H9 (cell line): ENCODE data around the gene TEX53. TPM values are rescaled to one million over a fixed set of nuclear protein-coding genes. Genes with fewer than 3 reads are reported as not detected.

Source experiments
- DNase-seq: peaks from one replicate; pipeline ENCODE4 v3.0.0-alpha.2; 2017
- H2AFZ ChIP-seq: one replicate; pipeline ENCODE4 v1.6.1; 2013; ENCODE audit warnings: mild to moderate bottlenecking, low read length, control low read depth, moderate library complexity
- H2AK5ac ChIP-seq: 2 replicates; pipeline ENCODE4 v1.6.1; 2013; ENCODE audit warnings: low read length, control low read depth, mixed read lengths; ENCODE audit not compliant: insufficient read length
- H2BK120ac ChIP-seq: one replicate; pipeline ENCODE4 v1.6.1; 2013; ENCODE audit warnings: low read depth, mild to moderate bottlenecking, low read length, control low read depth, inconsistent platforms; ENCODE audit not compliant: poor library complexity, severe bottlenecking
- H2BK12ac ChIP-seq: 2 replicates; pipeline ENCODE4 v1.6.1; 2013; ENCODE audit warnings: low read length, control low read depth, mixed read lengths, low read depth; ENCODE audit not compliant: insufficient read length
- H2BK15ac ChIP-seq: 2 replicates; pipeline ENCODE4 v1.6.1; 2013; ENCODE audit warnings: low read depth, low read length, control low read depth
- H2BK20ac ChIP-seq: one replicate; pipeline ENCODE4 v1.6.1; 2013; ENCODE audit warnings: low read depth, mild to moderate bottlenecking, low read length, control low read depth, inconsistent platforms; ENCODE audit not compliant: poor library complexity, severe bottlenecking
- H2BK5ac ChIP-seq: 2 replicates; pipeline ENCODE4 v1.6.1; 2013; ENCODE audit warnings: low read length, control low read depth, mixed read lengths; ENCODE audit not compliant: insufficient read length
- H3K14ac ChIP-seq: 2 replicates; pipeline ENCODE4 v1.6.1; 2013; ENCODE audit warnings: low read length, control low read depth; ENCODE audit not compliant: insufficient read depth
- H3K18ac ChIP-seq: 2 replicates; pipeline ENCODE4 v1.6.1; 2013; ENCODE audit warnings: low read depth, mild to moderate bottlenecking, mixed read lengths, low read length, control low read depth; ENCODE audit not compliant: insufficient read length
- H3K23ac ChIP-seq: 2 replicates; pipeline ENCODE4 v1.6.1; 2013; ENCODE audit warnings: low read length, control low read depth, mixed read lengths, low read depth; ENCODE audit not compliant: insufficient read length
- H3K23me2 ChIP-seq: 2 replicates; pipeline ENCODE4 v1.6.1; 2013; ENCODE audit warnings: low read depth, mild to moderate bottlenecking, mixed read lengths, low read length, control low read depth; ENCODE audit not compliant: insufficient read length, poor library complexity, severe bottlenecking
- H3K27ac ChIP-seq: 2 replicates; pipeline ENCODE4 v1.5.1; 2013; ENCODE audit warnings: low read length, control low read depth, mixed read lengths, low read depth; ENCODE audit not compliant: insufficient read length
- H3K27me3 ChIP-seq: 2 replicates; pipeline ENCODE4 v1.6.1; 2013; ENCODE audit warnings: low read length, control low read depth, inconsistent platforms; ENCODE audit not compliant: insufficient read depth
- H3K4ac ChIP-seq: 2 replicates; pipeline ENCODE4 v1.6.1; 2013; ENCODE audit warnings: low read depth, mild to moderate bottlenecking, control low read depth, inconsistent platforms, low read length, moderate library complexity
- H3K4me1 ChIP-seq: 2 replicates; pipeline ENCODE4 v1.6.1; 2013; ENCODE audit warnings: low read length, control low read depth, inconsistent platforms; ENCODE audit not compliant: insufficient read depth
- H3K4me2 ChIP-seq: 2 replicates; pipeline ENCODE4 v1.6.1; 2013; ENCODE audit warnings: low read length, control low read depth, mixed read lengths; ENCODE audit not compliant: insufficient read length, insufficient read depth
- H3K56ac ChIP-seq: 2 replicates; pipeline ENCODE4 v1.6.1; 2013; ENCODE audit warnings: low read depth, mild to moderate bottlenecking, mixed read lengths, low read length, control low read depth; ENCODE audit not compliant: insufficient read length
- H3K79me1 ChIP-seq: 2 replicates; pipeline ENCODE4 v1.6.1; 2013; ENCODE audit warnings: low read depth, mild to moderate bottlenecking, moderate library complexity, low read length, control low read depth, inconsistent platforms; ENCODE audit not compliant: insufficient read depth, poor library complexity, severe bottlenecking
- H3K79me2 ChIP-seq: 2 replicates; pipeline ENCODE4 v1.6.1; 2013; ENCODE audit warnings: low read length, control low read depth, inconsistent platforms; ENCODE audit not compliant: insufficient read depth
- H3K9ac ChIP-seq: 2 replicates; pipeline ENCODE4 v1.6.1; 2013; ENCODE audit warnings: low read length, control low read depth, mixed read lengths; ENCODE audit not compliant: insufficient read length; ENCODE audit errors: extremely low read depth
- H3K9me3 ChIP-seq: one replicate; pipeline ENCODE4 v1.6.1; 2013; ENCODE audit warnings: low read depth, low read length, inconsistent platforms; ENCODE audit not compliant: control insufficient read depth
- H3T11ph ChIP-seq: one replicate; pipeline ENCODE4 v1.6.1; 2013; ENCODE audit warnings: mild to moderate bottlenecking, low read length, control low read depth, inconsistent platforms
- H4K20me1 ChIP-seq: one replicate; pipeline ENCODE4 v1.6.1; 2013; ENCODE audit not compliant: control insufficient read depth, insufficient read length, insufficient read depth
- H4K5ac ChIP-seq: 2 replicates; pipeline ENCODE4 v1.6.1; 2013; ENCODE audit warnings: low read depth, mild to moderate bottlenecking, mixed read lengths, low read length, control low read depth; ENCODE audit not compliant: insufficient read length
- H4K8ac ChIP-seq: replicated peaks from 2 replicates; pipeline ENCODE4 v1.6.1; 2013; ENCODE audit warnings: low read length, control low read depth, mixed read lengths, low read depth; ENCODE audit not compliant: insufficient read length
- H4K91ac ChIP-seq: 2 replicates; pipeline ENCODE4 v1.6.1; 2013; ENCODE audit warnings: low read depth, mild to moderate bottlenecking, moderate library complexity, mixed read lengths, low read length, control low read depth; ENCODE audit not compliant: insufficient read length
- H3K27ac Mint-ChIP-seq, 3 experiments: 2 replicates in 2 of 3; 3 replicates in 1 of 3; pipeline ENCODE4 v1.8.0; 2020 to 2021; ENCODE audit warnings: mixed read lengths in 3 of 3, mild to moderate bottlenecking in 1 of 3, moderate library complexity in 1 of 3
- H3K27me3 Mint-ChIP-seq: 2 replicates; pipeline ENCODE4 v1.8.0; 2021; ENCODE audit warnings: low read depth, mild to moderate bottlenecking, moderate library complexity, mixed read lengths
- H3K36me3 Mint-ChIP-seq, 3 experiments: 2 replicates in 2 of 3; 3 replicates in 1 of 3; pipeline ENCODE4 v1.8.0; 2020 to 2021; ENCODE audit warnings: low read depth in 3 of 3, mixed read lengths in 3 of 3; ENCODE audit not compliant: insufficient read depth in 1 of 3
- H3K4me1 Mint-ChIP-seq, 2 experiments: 2 replicates each; pipeline ENCODE4 v1.8.0; 2020; ENCODE audit warnings: mixed read lengths in 2 of 2
- H3K4me3 Mint-ChIP-seq, 2 experiments: 2 replicates in 1 of 2; 3 replicates in 1 of 2; pipeline ENCODE4 v1.8.0; 2020 to 2021; ENCODE audit warnings: mild to moderate bottlenecking in 2 of 2, mixed read lengths in 2 of 2, moderate library complexity in 1 of 2
- H3K9me3 Mint-ChIP-seq, 2 experiments: 2 replicates in 1 of 2; 3 replicates in 1 of 2; pipeline ENCODE4 v1.8.0; 2020; ENCODE audit warnings: mild to moderate bottlenecking in 2 of 2, mixed read lengths in 2 of 2, moderate library complexity in 1 of 2
- CTCF ChIP-seq: fragments of 200-600 bp; sonication (generic); conservative IDR thresholded peaks from 3 replicates; pipeline ENCODE4 v1.8.0; 2021; ENCODE audit warnings: antibody characterized with exemption, mild to moderate bottlenecking
- WGBS: extraction: QIAGEN DNeasy Blood & Tissue Kit; methylation state at CpG from one replicate; pipeline ENCODE4 v1.1.7; 2013; ENCODE audit warnings: missing lambda C conversion rate, low lambda C conversion rate, mixed read lengths; ENCODE audit not compliant: insufficient read length; ENCODE audit errors: extremely low coverage; 5-methylcytosine and 5-hydroxymethylcytosine counted together
- total RNA-seq: library from RNA; stranded (reverse); gene quantifications from 2 replicates; pipeline ENCODE4 v1.2.1, GENCODE V29; 2021

The TEX53 gene
- total RNA-seq, 1 experiment from 2014 or later = not detected

GRCh38 chr9:114652776-114653555 lies 4.6 kb downstream of the TEX53 start:
- WGBS = no CpG with 5 or more reads among the region's 2 CpGs

More at GRCh38 chr9:114652776-114653555, 4.6 kb downstream of the TEX53 start:
- Histone ChIP-seq H2AK5ac (no peak overlapping the region), H3K27ac (no peak overlapping the region), H3K9ac (no peak overlapping the region), H4K20me1 (no peaks in the 10 kb centered on the region), H4K91ac (no peak overlapping the region), H3K56ac (no peak overlapping the region), H2AFZ (no peak overlapping the region), H2BK20ac (no peak overlapping the region), H3K79me2 (no peaks in the 10 kb centered on the region), H2BK5ac (no peak overlapping the region), H3T11ph (no peak overlapping the region), H3K79me1 (no peaks in the 10 kb centered on the region), H3K23ac (no peak overlapping the region), H3K23me2 (no peaks in the 10 kb centered on the region), H3K4me2 (no peak overlapping the region), H2BK15ac (no peak overlapping the region), H3K18ac (no peak overlapping the region), H4K8ac (no peak overlapping the region), H3K4me1 (no peaks in the 10 kb centered on the region), H3K4ac (no peak overlapping the region), H3K14ac (no peak overlapping the region), H3K9me3 (no peaks in the 10 kb centered on the region), H2BK120ac (no peak overlapping the region), H4K5ac (no peak overlapping the region), H3K27me3 (no peaks in the 10 kb centered on the region), H2BK12ac (no peak overlapping the region)
- Mint-ChIP-seq H3K36me3 (peaks cover 0 to 2% (median 0%) of the 10 kb centered on the region in 3 experiments; a peak in 2 of 7 replicates), H3K4me1 (peaks cover 4 to 7% of the 10 kb centered on the region in 2 experiments; a peak in 2 of 4 replicates), H3K27ac (no peak overlapping the region), H3K4me3 (no peak overlapping the region; a peak in 1 of 5 replicates), H3K9me3 (no peaks in the 10 kb centered on the region; a peak in 1 of 5 replicates), H3K27me3 (no peaks in the 10 kb centered on the region)
- no peak for TF ChIP-seq CTCF
- DNase-seq = no peak
